Measurements from ENCODE around the gene GSK3A. TPM values are rescaled to one million over a fixed set of nuclear protein-coding genes. Genes with fewer than 3 reads are reported as not detected.

The GSK3A gene
- total RNA-seq, 2 experiments from 2014 or later = 41.0 to 42.2 TPM

GRCh38 chr19:42246922-42247639 lies 4.7 kb upstream of the GSK3A start:
- H3K4me3 Mint-ChIP-seq = no peak overlapping the region
- peaks cover 3% of the 10 kb centered on the region for H3K36me3 Mint-ChIP-seq
- DNase-seq = no peak
- peak overlapping the region; percentile 72 for H3K27ac Mint-ChIP-seq
- no peaks in the 10 kb centered on the region for H3K9me3 Mint-ChIP-seq
- no peaks in the 10 kb centered on the region for H3K27me3 Mint-ChIP-seq
- ATAC-seq (ENCODE audit: low read depth) = no peak
- H3K4me1 Mint-ChIP-seq = peaks cover 30% of the 10 kb centered on the region
- POLR2A ChIA-PET = interaction anchor here (6.2 to 6.9 kb wide), 3 partner anchors 23 to 46 kb away, joined by 32 to 73 read pairs (median 63); partner anchors contain the start of gene CIC

GRCh38 chr19:42246143-42246921 lies 3.9 kb upstream of the GSK3A start:
- H3K9me3 Mint-ChIP-seq = no peaks in the 10 kb centered on the region
- peak overlapping the region; percentile 71 for H3K27ac Mint-ChIP-seq
- ATAC-seq (ENCODE audit: low read depth) = no peak
- POLR2A ChIA-PET = interaction anchor here (6.2 to 6.9 kb wide), 3 partner anchors 24 to 46 kb away, joined by 32 to 73 read pairs (median 63); partner anchors contain the start of gene CIC
- no peak overlapping the region for H3K4me3 Mint-ChIP-seq
- no peak for DNase-seq
- peaks cover 27% of the 10 kb centered on the region for H3K4me1 Mint-ChIP-seq
- H3K27me3 Mint-ChIP-seq = no peaks in the 10 kb centered on the region
- H3K36me3 Mint-ChIP-seq = peaks cover 3% of the 10 kb centered on the region

GRCh38 chr19:42245231-42245630 lies 2.8 kb upstream of the GSK3A start:
- Mint-ChIP-seq H3K4me1 (peaks cover 29% of the 10 kb centered on the region), H3K9me3 (no peaks in the 10 kb centered on the region), H3K4me3 (peak overlapping the region; percentile 93), H3K36me3 (peaks cover 4% of the 10 kb centered on the region), H3K27ac (peak overlapping the region; percentile 91), H3K27me3 (no peaks in the 10 kb centered on the region)
- POLR2A ChIA-PET = interaction anchor here (1.0 to 6.9 kb wide), 6 partner anchors 10 to 45 kb away, joined by 3 to 73 read pairs (median 20); partner anchors contain the start of genes CIC, ERF and ZNF526
- DNase-seq (no peak), ATAC-seq (ENCODE audit: low read depth) (no peak)

GRCh38 chr19:42244347-42245220 lies 2.2 kb upstream of the GSK3A start:
- peaks cover 7% of the 10 kb centered on the region for H3K36me3 Mint-ChIP-seq
- H3K4me3 Mint-ChIP-seq = peak overlapping the region; percentile 93
- DNase-seq (peak; percentile 90), ATAC-seq (ENCODE audit: low read depth) (peak; percentile 34)
- peak overlapping the region; percentile 91 for H3K27ac Mint-ChIP-seq
- peaks cover 31% of the 10 kb centered on the region for H3K4me1 Mint-ChIP-seq
- no peaks in the 10 kb centered on the region for H3K9me3 Mint-ChIP-seq
- POLR2A ChIA-PET = interaction anchor here (0.8 to 6.9 kb wide), 9 partner anchors 11 to 44 kb away, joined by 3 to 73 read pairs (median 7); partner anchors contain the start of genes CIC, ERF and ZNF526
- no peaks in the 10 kb centered on the region for H3K27me3 Mint-ChIP-seq

- peaks cover 10% of the 10 kb centered on the region for H3K36me3 Mint-ChIP-seq
- H3K4me1 Mint-ChIP-seq = peaks cover 35% of the 10 kb centered on the region
- peak overlapping the region; percentile 85 for H3K27ac Mint-ChIP-seq
- H3K9me3 Mint-ChIP-seq = no peaks in the 10 kb centered on the region
- ATAC-seq (ENCODE audit: low read depth) = no peak
- H3K4me3 Mint-ChIP-seq = peak overlapping the region; percentile 90
- DNase-seq = no peak
- POLR2A ChIA-PET = interaction anchor here (0.6 to 6.9 kb wide), 17 partner anchors 9 to 166 kb away, joined by 3 to 73 read pairs (median 4); partner anchors contain the start of genes CIC, POU2F2, ZNF526 and ZNF574
- H3K27me3 Mint-ChIP-seq = no peaks in the 10 kb centered on the region
These were observed 312 bp downstream of the GSK3A start for GRCh38 chr19:42242069-42242511.

- DNase-seq = no peak
- peak overlapping the region; percentile 85 for H3K27ac Mint-ChIP-seq
- H3K27me3 Mint-ChIP-seq = no peaks in the 10 kb centered on the region
- POLR2A ChIA-PET = interaction anchor here (0.7 to 2.1 kb wide), 9 partner anchors 9 to 118 kb away, joined by 3 to 11 read pairs (median 3); partner anchors contain the start of gene ZNF526
- no peak for ATAC-seq (ENCODE audit: low read depth)
- H3K9me3 Mint-ChIP-seq = no peaks in the 10 kb centered on the region
- peak overlapping the region; percentile 90 for H3K4me3 Mint-ChIP-seq
- H3K4me1 Mint-ChIP-seq = peaks cover 35% of the 10 kb centered on the region
- peaks cover 16% of the 10 kb centered on the region for H3K36me3 Mint-ChIP-seq
These were observed 1.1 kb downstream of the GSK3A start for GRCh38 chr19:42241279-42241678.

GRCh38 chr19:42239544-42240220 lies 2.7 kb downstream of the GSK3A start:
- Mint-ChIP-seq H3K36me3 (peaks cover 18% of the 10 kb centered on the region), H3K9me3 (no peaks in the 10 kb centered on the region), H3K4me3 (no peak overlapping the region), H3K27me3 (no peaks in the 10 kb centered on the region), H3K4me1 (peaks cover 26% of the 10 kb centered on the region), H3K27ac (no peak overlapping the region)
- ATAC-seq (ENCODE audit: low read depth) (no peak), DNase-seq (no peak)
- POLR2A ChIA-PET = interaction anchor here (0.6 kb wide), 1 partner anchor 64 kb away, joined by 3 read pairs; no protein-coding TSS in a partner anchor

GRCh38 chr19:42235181-42235580 lies 7.2 kb downstream of the GSK3A start:
- Mint-ChIP-seq H3K27ac (no peak overlapping the region), H3K27me3 (no peaks in the 10 kb centered on the region), H3K36me3 (peaks cover 31% of the 10 kb centered on the region), H3K9me3 (no peaks in the 10 kb centered on the region), H3K4me1 (peaks cover 11% of the 10 kb centered on the region), H3K4me3 (no peak overlapping the region)
- POLR2A ChIA-PET = no interaction called here
- no peak for ATAC-seq (ENCODE audit: low read depth)
- no peak for DNase-seq

- H3K9me3 Mint-ChIP-seq = no peaks in the 10 kb centered on the region
- no peak overlapping the region for H3K27ac Mint-ChIP-seq
- peaks cover 32% of the 10 kb centered on the region for H3K36me3 Mint-ChIP-seq
- H3K4me3 Mint-ChIP-seq = no peak overlapping the region
- POLR2A ChIA-PET = interaction anchor here (0.5 to 1.4 kb wide), 3 partner anchors 15 to 87 kb away, joined by 3 to 6 read pairs (median 3); no protein-coding TSS in a partner anchor
- H3K4me1 Mint-ChIP-seq = peaks cover 9% of the 10 kb centered on the region
- ATAC-seq (ENCODE audit: low read depth) (no peak), DNase-seq (no peak)
- H3K27me3 Mint-ChIP-seq = no peaks in the 10 kb centered on the region
These were observed 8.0 kb downstream of the GSK3A start for GRCh38 chr19:42234364-42234763.

- Mint-ChIP-seq H3K4me1 (peaks cover 8% of the 10 kb centered on the region), H3K27ac (no peak overlapping the region), H3K27me3 (no peaks in the 10 kb centered on the region), H3K4me3 (no peak overlapping the region), H3K36me3 (peaks cover 30% of the 10 kb centered on the region), H3K9me3 (no peaks in the 10 kb centered on the region)
- POLR2A ChIA-PET = interaction anchor here (1.1 to 1.4 kb wide), 2 partner anchors 14 to 17 kb away, joined by 3 to 6 read pairs; no protein-coding TSS in a partner anchor
- no peak for ATAC-seq (ENCODE audit: low read depth)
- no peak for DNase-seq
These were observed 8.6 kb downstream of the GSK3A start for GRCh38 chr19:42233678-42234292.

GRCh38 chr19:42233106-42233505 lies 9.3 kb downstream of the GSK3A start:
- Mint-ChIP-seq H3K27me3 (no peaks in the 10 kb centered on the region), H3K36me3 (peaks cover 30% of the 10 kb centered on the region), H3K4me1 (peaks cover 10% of the 10 kb centered on the region), H3K9me3 (no peaks in the 10 kb centered on the region), H3K27ac (no peak overlapping the region), H3K4me3 (no peak overlapping the region)
- POLR2A ChIA-PET = interaction anchor here (0.7 to 1.3 kb wide), 3 partner anchors 8 to 441 kb away, joined by 3 read pairs; partner anchors contain the start of gene ZNF526
- no peak for DNase-seq
- no peak for ATAC-seq (ENCODE audit: low read depth)

Data from activated naive CD8-positive, alpha-beta T cell treated with anti-CD3 and anti-CD28 coated beads, Interleukin-2, amount 10 ng/mL, durations not matched to agents 7 days and 5 days (primary cell).